Activated CD4-positive, CD25-positive, alpha-beta regulatory T cell treated with anti-CD3 and anti-CD28 coated beads, Interleukin-2, amount 50 U/mL, for 24 hours (primary cell): Measurements from ENCODE around the gene GRK3.
A peak's percentile ranks its signal among the peaks of the same experiment; 100 is the strongest.
"Not testable (repeated sequence)": the region's sequence is repeated elsewhere in the genome, so short reads cannot be mapped to it uniquely, and the experiment has no call there.

Experiments used
- ATAC-seq, 2 donors: fragments of 150-1000 bp; cut with Tn5 transposase; one replicate each; pipeline ENCODE4 v1.10.0; 2021; ENCODE audit warnings: mild to moderate bottlenecking in 1 of 2, moderate library complexity in 1 of 2

GRK3 gene

DNA sequence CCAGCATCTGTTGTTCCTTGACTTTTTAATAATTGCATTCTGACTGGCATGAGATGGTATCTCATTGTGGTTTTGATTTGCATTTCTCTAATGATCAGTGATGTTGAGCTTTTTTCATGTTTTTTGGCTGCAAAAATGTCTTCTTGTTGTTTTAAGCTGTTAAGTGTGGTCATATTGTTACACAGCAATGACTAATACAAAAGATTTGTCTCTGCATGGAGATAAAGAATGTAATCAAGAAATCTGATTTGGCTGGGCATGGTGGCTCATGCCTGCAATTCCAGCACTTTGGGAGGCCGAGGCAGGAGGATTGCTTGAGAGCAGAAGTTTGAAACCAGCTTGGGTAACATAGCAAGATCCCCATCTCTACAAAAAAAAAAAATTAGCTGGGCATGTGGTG lies 12.1 kb upstream of the GRK3 start:
- not testable (repeated sequence) for ATAC-seq

- no peak for ATAC-seq
Measured at GRCh38 chr22:25553131-25553530, 11.3 kb upstream of the GRK3 start.

GRCh38 chr22:25554238-25554671 lies 10.2 kb upstream of the GRK3 start:
- ATAC-seq: no peak

GRCh38 chr22:25554689-25555088 lies 9.8 kb upstream of the GRK3 start:
- ATAC-seq: no peak

DNA sequence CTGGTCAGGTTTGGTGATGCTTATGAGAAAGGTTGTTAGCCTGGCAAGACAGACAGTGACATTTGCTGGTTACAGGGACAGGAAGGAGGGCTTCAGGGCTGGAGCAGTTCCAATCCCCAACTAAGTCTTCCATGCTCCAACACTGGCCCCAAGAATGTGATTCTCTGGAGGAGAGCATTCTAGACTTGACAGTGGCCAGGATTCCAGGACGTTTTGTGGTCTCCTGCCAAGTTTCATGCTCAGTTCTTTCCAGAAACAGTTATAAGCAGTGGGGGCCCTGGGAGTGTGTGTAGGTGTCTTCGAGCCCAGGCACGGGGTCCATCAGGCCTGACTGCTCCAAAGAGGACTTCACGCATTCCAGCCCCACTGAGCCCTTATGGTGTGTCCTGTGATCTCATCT lies 8.9 kb upstream of the GRK3 start:
- ATAC-seq: no peak

DNA sequence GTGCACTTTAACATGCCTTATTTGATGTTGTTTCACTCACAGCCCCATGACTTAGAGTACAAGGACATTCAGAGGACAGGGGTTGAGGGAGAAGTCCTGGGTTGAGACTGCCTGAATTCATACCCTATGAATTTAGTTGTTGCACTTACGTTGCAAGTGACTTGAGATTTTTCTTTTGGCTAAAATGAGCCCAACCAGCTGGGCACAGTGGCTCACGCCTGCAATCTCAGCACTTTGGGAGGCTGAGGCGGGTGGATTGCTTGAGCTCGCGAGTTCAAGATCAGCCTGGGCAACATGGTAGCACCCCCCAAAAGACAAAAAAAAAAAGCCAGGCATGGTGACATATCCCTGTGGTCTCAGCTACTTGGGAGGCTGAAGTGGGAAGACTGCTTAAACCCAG lies 7.3 kb upstream of the GRK3 start:
- no peak for ATAC-seq

DNA sequence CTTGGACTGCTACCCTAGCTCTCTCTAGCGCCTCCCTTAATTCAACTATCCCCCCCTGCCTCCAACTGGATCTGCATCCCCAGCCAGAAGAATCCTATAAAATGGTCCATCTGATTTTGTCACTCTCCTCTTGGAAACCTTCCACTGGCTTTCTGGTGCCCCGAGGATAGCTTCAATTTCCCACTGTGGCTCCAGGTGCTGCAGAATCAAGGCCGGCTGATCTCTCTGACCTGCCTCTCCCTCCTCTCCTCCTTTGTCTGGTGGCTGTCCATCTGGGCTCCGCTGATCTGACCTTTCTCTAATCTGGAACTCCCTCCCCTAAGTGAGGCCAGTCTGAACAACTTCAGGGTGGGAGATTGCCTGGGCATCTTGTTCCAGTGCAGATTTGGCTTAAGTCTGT lies 6.1 kb upstream of the GRK3 start:
- no peak for ATAC-seq

DNA sequence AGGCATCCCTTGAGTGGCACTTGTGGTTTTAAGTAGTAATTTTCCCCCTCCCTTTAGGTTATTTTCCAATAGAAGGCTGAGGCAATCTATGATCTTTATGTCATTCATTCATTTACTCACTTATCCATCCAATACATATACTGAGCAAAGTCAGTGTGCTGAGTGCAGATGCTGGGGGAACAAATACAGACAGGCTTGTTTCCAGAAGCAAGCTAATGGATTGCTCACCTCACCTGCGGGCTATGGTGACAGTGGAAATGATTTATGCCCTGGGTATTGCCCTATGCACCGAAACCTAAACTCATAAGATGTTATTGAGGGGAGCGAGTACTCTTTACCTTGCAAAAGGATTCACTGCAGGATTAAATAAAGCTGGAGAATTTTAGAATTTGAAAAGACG lies 4.6 kb upstream of the GRK3 start:
- not testable (repeated sequence) for ATAC-seq

DNA sequence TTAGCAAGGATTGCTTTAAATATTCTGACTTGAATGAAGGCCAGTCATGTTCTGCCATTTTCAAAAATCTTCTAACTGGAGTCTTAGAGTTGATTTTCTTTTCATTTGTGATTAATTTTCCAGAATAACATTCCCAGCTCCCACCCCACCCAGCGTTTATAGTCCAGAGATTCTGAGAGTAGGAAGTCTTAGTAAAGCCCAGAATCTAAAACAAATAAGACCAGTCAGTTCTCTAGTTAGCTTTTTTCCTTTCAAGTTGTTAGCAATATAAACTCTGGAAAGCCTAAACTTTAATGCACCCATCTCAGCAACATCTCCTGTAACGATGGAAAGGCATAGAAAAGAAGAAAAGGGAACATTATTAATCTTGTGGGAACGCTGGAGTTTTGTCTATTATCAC lies 3.3 kb upstream of the GRK3 start:
- ATAC-seq: not testable (repeated sequence)

DNA sequence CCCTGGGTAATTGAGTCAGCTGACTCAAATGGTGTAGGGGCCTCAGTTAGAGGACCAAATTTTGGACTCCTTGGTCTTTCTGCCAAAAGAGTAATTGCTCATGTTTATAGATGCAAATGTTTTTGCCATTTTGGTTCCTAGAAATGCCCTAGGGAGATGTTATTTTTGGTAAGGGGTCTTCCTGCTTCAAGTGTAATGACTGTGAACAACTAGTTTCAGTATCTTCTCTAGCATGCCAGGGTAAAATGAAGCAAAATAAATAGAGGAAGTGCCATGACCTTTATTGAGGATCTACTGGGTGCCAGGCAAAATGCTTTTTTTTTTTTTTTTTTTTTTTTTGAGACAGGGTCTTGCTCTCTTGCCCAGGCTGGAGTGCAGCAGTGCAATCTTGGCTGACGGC lies 2.5 kb upstream of the GRK3 start:
- ATAC-seq: not testable (repeated sequence)

GRCh38 chr22:25562966-25563760 lies 1.3 kb upstream of the GRK3 start:
- ATAC-seq: not testable (repeated sequence)

DNA sequence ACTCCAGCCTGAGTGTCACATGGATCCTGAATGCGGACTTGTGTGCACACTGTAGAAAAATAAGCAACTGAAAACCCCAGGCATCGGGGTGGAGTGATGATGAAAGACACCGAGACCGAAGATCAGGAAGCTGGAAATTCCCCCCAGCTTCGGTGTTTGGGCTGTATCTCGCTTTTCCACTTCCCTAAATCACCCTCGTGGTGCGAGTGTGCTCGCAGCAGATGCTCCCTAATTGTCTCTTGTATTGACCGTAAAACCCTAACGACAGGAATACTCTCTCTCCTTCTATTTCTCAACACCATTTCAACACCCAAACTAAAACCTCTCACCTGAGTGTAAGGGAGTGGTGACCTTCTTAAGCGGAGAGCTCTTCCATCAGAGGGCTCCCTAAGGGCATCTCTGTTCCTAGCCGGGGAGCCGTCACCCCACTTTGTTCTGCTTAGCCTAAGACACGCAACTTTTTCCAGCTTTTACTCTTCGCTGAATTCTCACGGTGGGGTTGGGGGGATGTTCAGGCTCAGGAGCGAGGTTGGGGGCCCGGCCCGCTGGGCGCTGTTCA lies 635 bp upstream of the GRK3 start:
- ATAC-seq: peak; percentile 14 to 25

DNA sequence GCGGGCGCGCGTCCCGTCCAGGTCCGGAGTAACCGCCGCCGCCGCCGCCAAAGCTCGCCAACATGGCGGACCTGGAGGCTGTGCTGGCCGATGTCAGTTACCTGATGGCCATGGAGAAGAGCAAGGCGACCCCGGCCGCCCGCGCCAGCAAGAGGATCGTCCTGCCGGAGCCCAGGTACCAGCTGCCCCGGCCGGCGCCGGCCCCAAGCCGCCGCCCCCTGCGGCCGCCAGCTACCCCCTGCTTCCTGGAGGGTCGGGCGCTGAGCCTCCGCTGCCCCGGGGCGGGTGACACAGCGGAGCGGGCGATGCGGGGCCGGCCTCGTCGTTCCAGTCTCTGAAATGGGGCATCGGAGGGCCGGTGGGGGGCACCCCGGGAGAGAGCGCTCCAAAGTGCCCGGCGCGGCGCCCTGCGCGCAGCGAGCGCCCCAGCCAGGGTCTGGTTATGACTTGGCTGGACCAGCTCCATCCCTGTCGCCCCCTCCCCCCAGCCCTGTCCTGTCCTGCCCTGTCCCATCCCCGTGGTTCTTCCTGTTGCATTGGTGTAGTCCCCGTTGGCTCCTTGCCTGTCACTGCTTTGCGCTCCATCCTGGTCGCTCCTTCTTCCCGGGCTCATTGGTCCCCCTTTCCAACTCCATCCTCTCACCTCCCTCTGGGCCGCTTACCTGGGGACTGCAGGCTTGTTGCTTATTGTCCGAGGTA lies 653 bp downstream of the GRK3 start:
- peak; percentile 14 to 23 for ATAC-seq

DNA sequence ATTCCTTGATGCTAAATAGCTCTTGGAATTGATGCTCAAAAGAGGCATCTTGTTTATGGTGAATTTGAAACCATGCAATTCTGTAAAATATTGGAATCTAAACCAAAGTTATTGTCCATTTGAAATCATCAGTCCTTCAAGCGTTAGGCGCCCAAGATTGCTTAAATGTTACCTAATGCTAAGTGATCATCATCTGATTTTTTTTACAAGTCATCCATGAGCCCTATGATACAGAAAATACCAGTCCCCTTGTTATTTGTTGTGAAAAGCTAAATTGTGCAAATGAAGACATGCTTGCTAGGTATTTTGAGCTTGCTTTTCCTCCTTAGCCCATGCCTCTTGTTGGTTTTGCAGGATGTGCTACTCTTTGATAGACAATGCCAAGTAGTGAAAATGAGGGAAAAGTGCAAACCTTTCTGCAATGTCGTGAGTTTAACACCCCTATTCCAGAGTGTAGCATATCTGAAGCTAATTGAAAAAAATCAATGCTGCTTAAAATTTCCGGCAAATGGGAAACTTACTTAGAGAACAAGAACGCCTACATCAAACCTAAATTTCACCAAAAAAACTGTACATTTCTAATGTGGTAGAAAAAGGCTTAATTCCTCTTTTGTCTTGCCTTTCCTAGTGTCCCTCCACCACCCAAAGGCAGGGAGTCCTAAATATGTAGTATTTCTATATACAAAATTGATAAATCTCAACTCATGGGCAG lies 1.9 kb downstream of the GRK3 start:
- ATAC-seq: no peak

DNA sequence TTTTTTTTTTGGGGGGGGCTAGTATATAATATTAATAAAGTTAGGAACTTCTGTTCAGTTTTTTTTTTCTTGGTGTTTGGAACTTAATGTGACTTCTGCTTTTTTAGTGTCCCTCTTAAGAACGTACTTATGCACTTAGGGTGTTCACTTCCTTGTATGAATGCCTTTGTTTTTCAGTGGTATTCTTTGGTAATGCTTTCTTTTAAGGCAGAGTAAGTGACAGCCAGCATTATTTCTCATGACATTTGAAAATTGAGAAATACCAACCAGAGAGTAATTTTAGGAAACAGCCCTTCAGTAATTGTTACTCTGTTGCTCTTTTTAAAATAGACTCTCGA lies 2.4 kb downstream of the GRK3 start:
- no peak for ATAC-seq

GRCh38 chr22:25567251-25567675 lies 2.8 kb downstream of the GRK3 start:
- no peak for ATAC-seq

- ATAC-seq: not testable (repeated sequence)
Measured at GRCh38 chr22:25568066-25568465, 3.6 kb downstream of the GRK3 start.

GRCh38 chr22:25569361-25569760 lies 4.9 kb downstream of the GRK3 start:
- no peak for ATAC-seq

DNA sequence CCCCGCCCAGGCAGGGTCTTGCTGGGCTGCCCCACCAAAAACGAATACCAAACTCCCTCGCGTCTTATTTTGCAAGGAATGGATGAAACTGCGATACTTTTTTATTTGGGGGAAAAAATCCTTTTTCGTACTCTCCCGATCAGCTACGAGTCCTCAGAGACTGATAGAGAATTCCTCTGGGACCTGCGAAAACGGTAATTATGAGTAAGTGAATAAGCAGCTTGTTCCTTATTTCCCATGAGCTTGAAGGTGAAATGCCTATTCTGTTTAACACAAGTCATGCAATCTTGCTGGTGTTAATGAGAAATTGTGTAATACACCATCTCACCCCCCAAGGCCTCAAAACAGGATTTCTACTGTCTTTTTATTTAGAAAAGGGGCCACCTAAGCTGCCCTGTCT lies 5.5 kb downstream of the GRK3 start:
- ATAC-seq: no peak

- ATAC-seq: no peak
Measured at GRCh38 chr22:25570486-25570885, 6.0 kb downstream of the GRK3 start.

DNA sequence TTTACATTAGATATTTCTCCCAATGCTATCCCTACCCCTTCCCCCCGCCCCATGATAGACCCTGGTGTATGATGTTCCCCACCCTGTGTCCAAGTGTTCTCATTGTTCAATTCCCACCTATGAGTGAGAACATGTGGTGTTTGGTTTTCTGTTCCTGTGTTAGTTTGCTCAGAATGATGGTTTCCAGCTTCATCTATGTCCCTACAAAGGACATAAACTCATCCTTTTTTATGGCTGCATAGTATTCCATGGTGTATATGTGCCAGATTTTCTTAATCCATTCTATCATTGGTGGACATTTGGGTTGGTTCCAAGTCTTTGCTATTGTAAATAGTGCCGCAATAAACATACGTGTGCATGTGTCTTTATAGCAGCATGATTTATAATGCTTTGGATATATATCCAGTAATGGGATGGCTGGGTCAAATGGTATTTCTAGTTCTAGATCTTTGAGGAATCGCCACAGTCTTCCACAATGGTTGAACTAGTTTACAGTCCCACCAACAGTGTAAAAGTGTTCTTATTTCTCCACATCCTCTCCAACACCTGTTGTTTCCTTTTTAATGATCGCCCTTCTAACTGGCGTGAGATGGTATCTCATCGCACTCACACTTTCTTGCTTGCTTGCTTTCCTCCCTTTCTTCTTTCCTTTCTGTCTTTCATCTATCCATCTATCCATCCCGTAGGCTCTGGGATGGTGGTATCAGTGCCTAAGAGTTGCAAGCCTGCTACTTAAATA lies 7.7 kb downstream of the GRK3 start:
- ATAC-seq: not testable (repeated sequence)

GRCh38 chr22:25572708-25573171 lies 8.3 kb downstream of the GRK3 start:
- ATAC-seq: peak; percentile 88 to 89

GRCh38 chr22:25573841-25574240 lies 9.4 kb downstream of the GRK3 start:
- ATAC-seq: no peak
